Liver (tissue), 9 donors: ENCODE results near the gene MPRIP. TPM values are rescaled to one million over a fixed set of nuclear protein-coding genes. Genes with fewer than 3 reads are reported as not detected.

ENCODE experiments used
- DNase-seq: peaks from one replicate; pipeline ENCODE4 v3.0.0-alpha.2; 2017; ENCODE audit warnings: low spot score
- H3K27ac ChIP-seq, 2 donors: one replicate each; pipeline ENCODE4 v1.7.0; 2013; ENCODE audit warnings: inconsistent platforms in 2 of 2, low read length in 2 of 2, control low read depth in 1 of 2, low read depth in 1 of 2, mild to moderate bottlenecking in 1 of 2
- H3K27me3 ChIP-seq, 4 donors: one replicate each; pipeline versions ENCODE4 v1.6.1 to v1.7.0; 2013; ENCODE audit warnings: low read length in 3 of 4, inconsistent platforms in 1 of 4, mild to moderate bottlenecking in 1 of 4, moderate library complexity in 1 of 4; ENCODE audit not compliant: control insufficient read depth in 4 of 4, insufficient read depth in 4 of 4
- H3K36me3 ChIP-seq, 4 donors: one replicate each; pipeline versions ENCODE4 v1.6.1 to v1.7.0; 2013; ENCODE audit warnings: low read length in 3 of 4, mild to moderate bottlenecking in 3 of 4, low read depth in 1 of 4, moderate library complexity in 1 of 4; ENCODE audit not compliant: control insufficient read depth in 4 of 4, insufficient read depth in 3 of 4
- H3K4me1 ChIP-seq, 4 donors: one replicate each; pipeline versions ENCODE4 v1.6.1 to v1.7.0; 2013; ENCODE audit warnings: low read length in 3 of 4, mild to moderate bottlenecking in 3 of 4, moderate library complexity in 1 of 4; ENCODE audit not compliant: control insufficient read depth in 4 of 4, insufficient read depth in 4 of 4
- H3K4me3 ChIP-seq, 3 donors: one replicate each; pipeline versions ENCODE4 v1.6.1 to v1.7.0; 2013; ENCODE audit warnings: low read length in 3 of 3, control low read depth in 1 of 3, low read depth in 1 of 3, mild to moderate bottlenecking in 1 of 3
- H3K9ac ChIP-seq, 2 donors: one replicate each; pipeline ENCODE4 v1.7.0; 2013; ENCODE audit warnings: low read length in 2 of 2, mild to moderate bottlenecking in 2 of 2, moderate library complexity in 2 of 2, control low read depth in 1 of 2, low read depth in 1 of 2
- H3K9me3 ChIP-seq, 4 donors: one replicate each; pipeline versions ENCODE4 v1.6.1 to v1.7.0; 2013; ENCODE audit warnings: low read length in 3 of 4; ENCODE audit not compliant: control insufficient read depth in 4 of 4
- CTCF ChIP-seq: fragments of 150-350 bp; IDR thresholded peaks from 2 replicates; pipeline ENCODE4 v1.5.1; 2017; ENCODE audit warnings: improper control_type of control experiment, low read depth, low read length; ENCODE audit not compliant: missing input control
- EGR1 ChIP-seq, 2 donors: IDR thresholded peaks; 2 replicates each; pipeline ENCODE4 v1.6.1; 2016 to 2018; ENCODE audit warnings: antibody characterized with exemption in 2 of 2, low read depth in 2 of 2
- FOXA1 ChIP-seq: IDR thresholded peaks from 2 replicates; pipeline ENCODE4 v1.6.1; 2016; ENCODE audit warnings: antibody characterized with exemption
- FOXA2 ChIP-seq: IDR thresholded peaks from 2 replicates; pipeline ENCODE4 v1.6.1; 2016; ENCODE audit warnings: antibody characterized with exemption
- GABPA ChIP-seq, 2 donors: IDR thresholded peaks in 1 of 2; conservative IDR thresholded peaks in 1 of 2; 2 replicates each; pipeline ENCODE4 v1.6.1; 2016; ENCODE audit warnings: antibody characterized with exemption in 2 of 2, mild to moderate bottlenecking in 1 of 2, moderate library complexity in 1 of 2
- HNF4A ChIP-seq, 2 donors: conservative IDR thresholded peaks; 2 replicates each; pipeline ENCODE4 v1.6.1; 2016; ENCODE audit warnings: antibody characterized with exemption in 2 of 2, mild to moderate bottlenecking in 2 of 2
- HNF4G ChIP-seq: IDR thresholded peaks from 2 replicates; pipeline ENCODE4 v1.6.1; 2016; ENCODE audit warnings: antibody characterized with exemption
- JUND ChIP-seq, 2 donors: IDR thresholded peaks; 2 replicates each; pipeline ENCODE4 v1.6.1; 2016; ENCODE audit warnings: antibody characterized with exemption in 2 of 2
- MAX ChIP-seq: IDR thresholded peaks from 2 replicates; pipeline ENCODE4 v1.6.1; 2016; ENCODE audit warnings: antibody characterized with exemption
- NR2F2 ChIP-seq: IDR thresholded peaks from 2 replicates; pipeline ENCODE4 v1.6.1; 2016; ENCODE audit warnings: antibody characterized with exemption
- RAD21 ChIP-seq, 2 donors: IDR thresholded peaks; 2 replicates each; pipeline ENCODE4 v1.6.1; 2016; ENCODE audit warnings: antibody characterized with exemption in 2 of 2, mild to moderate bottlenecking in 2 of 2
- RXRA ChIP-seq, 2 donors: IDR thresholded peaks; 2 replicates each; pipeline ENCODE4 v1.6.1; 2017 to 2018; ENCODE audit warnings: antibody characterized with exemption in 2 of 2, mild to moderate bottlenecking in 1 of 2
- SP1 ChIP-seq: IDR thresholded peaks from 2 replicates; pipeline ENCODE4 v1.6.1; 2018; ENCODE audit warnings: antibody characterized with exemption, mild to moderate bottlenecking
- TAF1 ChIP-seq: conservative IDR thresholded peaks from 2 replicates; pipeline ENCODE4 v1.6.1; 2016; ENCODE audit warnings: antibody characterized with exemption, mild to moderate bottlenecking
- YY1 ChIP-seq: IDR thresholded peaks from 2 replicates; pipeline ENCODE4 v1.6.1; 2016; ENCODE audit warnings: antibody characterized with exemption, mild to moderate bottlenecking
- ZBTB33 ChIP-seq: IDR thresholded peaks from 2 replicates; pipeline ENCODE4 v1.6.1; 2016; ENCODE audit warnings: antibody characterized with exemption
- WGBS: extraction: QIAGEN DNeasy Blood & Tissue Kit; methylation state at CpG from one replicate; pipeline ENCODE4 v1.1.7; 2013; 5-methylcytosine and 5-hydroxymethylcytosine counted together
- polyA plus RNA-seq, 2 donors: library from polyadenylated mRNA; stranded (reverse) in 1 of 2; unstranded in 1 of 2; fragments of 200-250 nt in 1 of 2; fragments of >200 nt in 1 of 2; fragmentation: Nextera tagmentation in 1 of 2; extraction: Ambion mirVana in 1 of 2; gene quantifications; one replicate each; pipeline versions ENCODE4 v1.2.1 to v1.2.3, GENCODE V29; 2013 to 2015
- total RNA-seq, 2 donors: library from RNA; depleted of rRNA; stranded (reverse); fragments of >200 nt; gene quantifications; one replicate each; pipeline ENCODE4 v1.2.3, GENCODE V29; 2014
- donor health status: healthy.
- donor health status: healthy.
- donor health status: healthy.
- donor health status: healthy.
- donor health status: healthy.

The MPRIP gene
- total and polyA plus RNA-seq, 4 donors, result 21.2 to 61.9 (median 34.7) TPM

GRCh38 chr17:17152385-17152784 is 110.1 kb downstream of the MPRIP start:
- no peak for TF ChIP-seq SP1
- TF ChIP-seq HNF4A (conservative IDR thresholded peaks at IDR 0.05), result no peak
- no peak for TF ChIP-seq MAX
- no peak for TF ChIP-seq CTCF
- no peak for TF ChIP-seq RXRA (IDR thresholded peaks at IDR 0.05)
- no peak for TF ChIP-seq RAD21 (IDR thresholded peaks at IDR 0.05)
- no peak for TF ChIP-seq TAF1
- TF ChIP-seq FOXA1, result no peak
- TF ChIP-seq YY1, result no peak
- no peak for TF ChIP-seq JUND (IDR thresholded peaks at IDR 0.05)
- TF ChIP-seq ZBTB33, result no peak
- no peaks in the 10 kb centered on the region for H3K9me3 ChIP-seq
- H3K9ac ChIP-seq, result no peak overlapping the region
- H3K4me3 ChIP-seq, result no peak overlapping the region
- no peak for DNase-seq
- WGBS, result 91% methylated on average over 4 of the region's 4 CpGs
- peaks cover 7 to 36% (median 27%) of the 10 kb centered on the region in 4 donors for H3K4me1 ChIP-seq
- H3K27ac ChIP-seq, result peak overlapping the region; percentile 35 to 57
- no peaks in the 10 kb centered on the region for H3K27me3 ChIP-seq
- H3K36me3 ChIP-seq, result peaks cover 8 to 45% (median 16%) of the 10 kb centered on the region in 4 donors

DNA sequence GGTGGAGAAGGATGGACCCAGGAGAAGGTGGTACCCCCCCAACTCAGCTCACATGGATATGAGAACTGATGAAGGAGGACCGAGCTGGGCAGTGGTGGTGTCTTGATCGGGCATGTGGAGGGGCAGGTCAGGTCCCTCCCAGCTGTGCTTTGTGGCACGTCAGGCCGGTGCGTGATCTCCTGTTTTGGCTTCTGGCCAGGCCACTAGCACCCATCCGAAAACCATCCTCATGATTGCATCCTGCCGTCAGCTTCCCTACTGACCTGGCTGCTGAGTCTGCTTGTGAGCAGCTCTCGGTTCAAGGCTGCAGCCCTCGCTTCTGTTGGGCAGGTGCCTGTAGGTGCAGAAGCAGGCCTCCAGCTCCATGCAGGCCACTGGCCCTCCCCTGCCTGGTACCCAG is 110.8 kb downstream of the MPRIP start:
- Histone ChIP-seq H3K27ac (no peak overlapping the region), H3K4me3 (no peak overlapping the region), H3K4me1 (peaks cover 7 to 36% (median 27%) of the 10 kb centered on the region in 4 donors), H3K9me3 (no peaks in the 10 kb centered on the region), H3K9ac (no peak overlapping the region), H3K36me3 (peaks cover 5 to 44% (median 12%) of the 10 kb centered on the region in 4 donors), H3K27me3 (no peaks in the 10 kb centered on the region)
- no peak for DNase-seq
- TF ChIP-seq HNF4A (conservative IDR thresholded peaks at IDR 0.05) (no peak), NR2F2 (no peak), CTCF (no peak), FOXA1 (no peak), RAD21 (IDR thresholded peaks at IDR 0.05) (no peak), MAX (no peak), GABPA (IDR thresholded peaks at IDR 0.05 in 1 of 2, conservative IDR thresholded peaks at IDR 0.05 in 1 of 2) (no peak), HNF4G (no peak), JUND (IDR thresholded peaks at IDR 0.05) (no peak), EGR1 (IDR thresholded peaks at IDR 0.05; ENCODE audit: low read depth in 2 of 2) (no peak), SP1 (no peak), YY1 (no peak), TAF1 (no peak), ZBTB33 (no peak), FOXA2 (no peak)
- WGBS, result 94% methylated on average over 9 of the region's 9 CpGs
